Brain microvascular endothelial cell (primary cell): ENCODE data around the gene SNRPN.
"Not testable (repeated sequence)": the region's sequence is repeated elsewhere in the genome, so short reads cannot be mapped to it uniquely, and the experiment has no call there.

ENCODE experiments used
- DNase-seq: peaks from one replicate; pipeline ENCODE4 v3.0.0-alpha.2; 2020
- H3K27ac ChIP-seq: fragments of 250-450 bp; sonication (Bioruptor Pico); 2 replicates; pipeline ENCODE4 v1.5.1; 2020; ENCODE audit warnings: mild to moderate bottlenecking, moderate library complexity
- H3K27me3 ChIP-seq: fragments of 250-450 bp; sonication (Bioruptor Pico); replicated peaks from 2 replicates; pipeline ENCODE4 v1.5.1; 2020; ENCODE audit warnings: mild to moderate bottlenecking
- H3K36me3 ChIP-seq: fragments of 250-450 bp; sonication (Bioruptor Pico); replicated peaks from 2 replicates; pipeline ENCODE4 v1.5.1; 2020; ENCODE audit warnings: mild to moderate bottlenecking
- H3K4me3 ChIP-seq: 2 replicates; pipeline ENCODE4 v1.5.1; 2011; ENCODE audit warnings: low read depth, mild to moderate bottlenecking, control low read depth, low read length, moderate library complexity
- in situ Hi-C: cut with HindIII; loops from 2 replicates; pipeline ENCODE4 v1.10.0; 2017; ENCODE audit warnings: low sequenced_read_pairs, low pct_ligation_motif_present
- TF ChIP-seq, protein P1 (sequence below): IDR thresholded peaks from 2 replicates; pipeline ENCODE4 v1.5.1; 2011; ENCODE audit warnings: low read depth, mild to moderate bottlenecking, moderate library complexity, low read length, control low read depth, inconsistent platforms; ENCODE audit errors: missing control alignments

SNRPN gene

GRCh38 chr15:24924621-24925020 is 30.2 kb upstream of the SNRPN start:
- TF ChIP-seq, protein P1, sequence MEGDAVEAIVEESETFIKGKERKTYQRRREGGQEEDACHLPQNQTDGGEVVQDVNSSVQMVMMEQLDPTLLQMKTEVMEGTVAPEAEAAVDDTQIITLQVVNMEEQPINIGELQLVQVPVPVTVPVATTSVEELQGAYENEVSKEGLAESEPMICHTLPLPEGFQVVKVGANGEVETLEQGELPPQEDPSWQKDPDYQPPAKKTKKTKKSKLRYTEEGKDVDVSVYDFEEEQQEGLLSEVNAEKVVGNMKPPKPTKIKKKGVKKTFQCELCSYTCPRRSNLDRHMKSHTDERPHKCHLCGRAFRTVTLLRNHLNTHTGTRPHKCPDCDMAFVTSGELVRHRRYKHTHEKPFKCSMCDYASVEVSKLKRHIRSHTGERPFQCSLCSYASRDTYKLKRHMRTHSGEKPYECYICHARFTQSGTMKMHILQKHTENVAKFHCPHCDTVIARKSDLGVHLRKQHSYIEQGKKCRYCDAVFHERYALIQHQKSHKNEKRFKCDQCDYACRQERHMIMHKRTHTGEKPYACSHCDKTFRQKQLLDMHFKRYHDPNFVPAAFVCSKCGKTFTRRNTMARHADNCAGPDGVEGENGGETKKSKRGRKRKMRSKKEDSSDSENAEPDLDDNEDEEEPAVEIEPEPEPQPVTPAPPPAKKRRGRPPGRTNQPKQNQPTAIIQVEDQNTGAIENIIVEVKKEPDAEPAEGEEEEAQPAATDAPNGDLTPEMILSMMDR: no peak
- Histone ChIP-seq H3K27me3 (no peaks in the 10 kb centered on the region), H3K4me3 (no peak overlapping the region), H3K36me3 (no peaks in the 10 kb centered on the region), H3K27ac (no peak overlapping the region)
- no peak for DNase-seq
- in situ Hi-C loops: no loop called here

DNA sequence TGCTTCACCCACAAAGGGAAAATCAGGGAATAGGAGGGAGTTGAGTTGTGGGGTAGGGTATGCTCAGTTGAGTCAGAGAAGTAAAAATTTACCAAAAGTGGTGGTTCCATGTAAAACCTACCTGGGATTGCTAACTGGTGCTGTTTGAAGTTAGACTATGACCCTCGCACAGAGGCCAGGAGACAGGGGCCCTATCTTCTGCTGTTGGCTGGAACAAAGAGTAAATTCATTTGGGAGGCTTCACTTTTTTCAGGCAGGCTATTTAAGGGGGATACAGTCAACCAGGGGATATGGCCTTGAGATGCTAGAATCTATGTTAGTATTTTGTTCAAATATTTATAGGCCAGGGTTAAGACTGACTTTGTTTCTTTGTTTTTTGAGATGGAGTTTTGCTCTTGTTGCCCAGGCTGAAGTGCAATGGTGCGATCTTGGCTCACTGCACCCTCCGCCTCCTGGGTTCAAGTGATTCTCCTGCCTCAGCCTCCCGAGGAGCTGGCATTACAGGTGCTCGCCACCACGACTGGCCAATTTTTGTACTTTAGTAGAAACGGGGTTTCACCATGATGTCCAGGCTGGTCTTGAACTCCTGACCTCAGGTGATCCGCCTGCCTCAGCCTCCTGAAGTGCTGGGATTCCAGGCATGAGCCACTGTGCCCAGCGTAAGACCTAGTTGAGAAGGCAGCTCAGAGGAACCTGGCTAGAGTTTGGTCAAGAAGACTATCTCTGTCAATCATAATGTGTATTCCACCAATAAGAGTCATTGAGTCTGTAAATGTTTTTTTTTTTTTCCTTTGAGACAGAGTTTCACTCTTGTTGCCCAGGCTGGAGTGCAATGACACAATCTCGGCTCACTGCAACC is 22.7 kb upstream of the SNRPN start:
- H3K27ac ChIP-seq, DNase-seq, H3K27me3 ChIP-seq, in situ Hi-C loops, H3K36me3 ChIP-seq, H3K4me3 ChIP-seq: not testable (repeated sequence)

DNA sequence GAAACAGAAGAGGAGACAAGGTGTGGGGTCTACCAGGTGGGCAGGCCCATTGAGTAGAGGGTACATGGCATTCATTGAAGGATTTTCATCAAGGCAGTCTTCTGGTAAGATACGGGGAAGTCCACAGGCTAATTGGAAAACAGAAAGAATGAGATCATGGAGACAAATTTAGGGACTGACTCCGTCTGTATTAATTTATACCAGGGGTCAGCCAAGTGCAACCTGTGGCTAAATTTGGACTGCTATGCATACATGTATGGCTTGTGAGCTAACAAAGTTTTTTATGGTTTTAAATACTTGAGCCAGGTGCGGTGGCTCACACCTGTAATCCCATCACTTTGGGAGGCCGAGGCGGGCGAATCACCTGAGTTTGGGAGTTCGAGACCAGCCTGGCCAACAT is 21.1 kb upstream of the SNRPN start:
- in situ Hi-C loops: no loop called here
- TF ChIP-seq, protein P1: no peak
- DNase-seq: no peak

GRCh38 chr15:24938224-24938623 is 16.6 kb upstream of the SNRPN start:
- H3K4me3 ChIP-seq, H3K36me3 ChIP-seq, DNase-seq, H3K27ac ChIP-seq, H3K27me3 ChIP-seq, in situ Hi-C loops: not testable (repeated sequence)

More for the DNA sequence above, 21.1 kb upstream of the SNRPN start:
- Histone ChIP-seq H3K27me3 (no peaks in the 10 kb centered on the region), H3K36me3 (no peaks in the 10 kb centered on the region), H3K27ac (no peak overlapping the region), H3K4me3 (no peak overlapping the region)

GRCh38 chr15:24940236-24940635 is 14.6 kb upstream of the SNRPN start:
- in situ Hi-C loops: no loop called here
- H3K4me3 ChIP-seq: no peak overlapping the region
- H3K36me3 ChIP-seq: no peaks in the 10 kb centered on the region
- no peak overlapping the region for H3K27ac ChIP-seq
- no peaks in the 10 kb centered on the region for H3K27me3 ChIP-seq
- no peak for DNase-seq
- TF ChIP-seq, protein P1: no peak

DNA sequence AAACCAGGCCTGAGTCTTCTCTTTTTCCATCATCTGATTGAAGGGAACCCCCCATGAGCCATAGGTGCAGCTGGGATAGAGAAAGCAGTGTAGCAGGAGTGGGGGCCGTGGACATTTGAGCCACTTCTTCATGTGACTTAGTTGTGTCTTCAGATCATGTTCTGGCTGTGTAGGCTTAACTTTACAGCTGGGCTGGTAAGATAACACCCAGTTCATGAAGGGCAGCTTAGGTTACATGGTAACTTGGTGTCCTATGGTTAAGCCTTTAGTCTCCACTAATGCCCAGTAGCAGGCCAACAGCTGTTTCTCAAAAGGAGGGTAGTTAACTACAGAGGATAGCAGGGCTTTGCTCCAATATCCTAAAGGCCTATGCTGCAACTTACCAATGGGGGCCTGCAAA is 11.4 kb upstream of the SNRPN start:
- in situ Hi-C loops: no loop called here
- TF ChIP-seq, protein P1: no peak
- no peak for DNase-seq

GRCh38 chr15:24944954-24945353 is 9.8 kb upstream of the SNRPN start:
- no peak overlapping the region for H3K4me3 ChIP-seq
- H3K27ac ChIP-seq: no peak overlapping the region
- peak; percentile 1 for DNase-seq
- in situ Hi-C loops: no loop called here
- H3K36me3 ChIP-seq: no peaks in the 10 kb centered on the region
- TF ChIP-seq, protein P1: no peak
- no peaks in the 10 kb centered on the region for H3K27me3 ChIP-seq

More for the DNA sequence above, 11.4 kb upstream of the SNRPN start:
- no peaks in the 10 kb centered on the region for H3K27me3 ChIP-seq
- H3K36me3 ChIP-seq: no peaks in the 10 kb centered on the region
- no peak overlapping the region for H3K4me3 ChIP-seq
- no peak overlapping the region for H3K27ac ChIP-seq
